ENCODE data around the gene TAS1R3. TPM values are rescaled to one million over a fixed set of nuclear protein-coding genes. Genes with fewer than 3 reads are reported as not detected.

TAS1R3 gene
- total RNA-seq, 1 donor: under 0.01 TPM

- no peak for DNase-seq (ENCODE audit: insufficient read length, low spot score, missing footprints)
- Histone ChIP-seq H3K4me2 (ENCODE audit: insufficient read depth, low read length) (no peak overlapping the region), H3K4me1 (ENCODE audit: insufficient read depth, low read length) (peaks cover 5% of the 10 kb centered on the region), H3K4me3 (ENCODE audit: insufficient read depth, low read length) (no peak overlapping the region), H3K79me2 (ENCODE audit: insufficient read depth, low read length) (peaks cover 46% of the 10 kb centered on the region), H3K9me3 (ENCODE audit: low read depth, low read length) (no peaks in the 10 kb centered on the region), H4K20me1 (ENCODE audit: insufficient read depth, low read length) (peaks cover 28% of the 10 kb centered on the region), H3K27ac (ENCODE audit: low read depth, low read length) (no peak overlapping the region), H3K36me3 (ENCODE audit: insufficient read depth, low read length) (peaks cover 50% of the 10 kb centered on the region), H2AFZ (ENCODE audit: low read length) (no peak overlapping the region), H3K27me3 (ENCODE audit: insufficient read depth, low read length) (no peaks in the 10 kb centered on the region)
- no peak for TF ChIP-seq CTCF (IDR thresholded peaks at IDR 0.05; ENCODE audit: extremely low read depth, low read depth, low read length)
Observed at GRCh38 chr1:1312450-1313314, 18.4 kb upstream of the TAS1R3 start.

- Histone ChIP-seq H4K20me1 (ENCODE audit: insufficient read depth, low read length) (peaks cover 30% of the 10 kb centered on the region), H3K4me2 (ENCODE audit: insufficient read depth, low read length) (no peak overlapping the region), H3K79me2 (ENCODE audit: insufficient read depth, low read length) (peaks cover 49% of the 10 kb centered on the region), H3K27ac (ENCODE audit: low read depth, low read length) (no peak overlapping the region), H3K9me3 (ENCODE audit: low read depth, low read length) (no peaks in the 10 kb centered on the region), H2AFZ (ENCODE audit: low read length) (no peak overlapping the region), H3K27me3 (ENCODE audit: insufficient read depth, low read length) (no peaks in the 10 kb centered on the region), H3K4me1 (ENCODE audit: insufficient read depth, low read length) (peaks cover 13% of the 10 kb centered on the region), H3K4me3 (ENCODE audit: insufficient read depth, low read length) (no peak overlapping the region), H3K36me3 (ENCODE audit: insufficient read depth, low read length) (peaks cover 52% of the 10 kb centered on the region)
- no peak for DNase-seq (ENCODE audit: insufficient read length, low spot score, missing footprints)
- TF ChIP-seq CTCF (IDR thresholded peaks at IDR 0.05; ENCODE audit: extremely low read depth, low read depth, low read length): no peak
Observed at GRCh38 chr1:1313500-1314236, 17.4 kb upstream of the TAS1R3 start.

GRCh38 chr1:1314237-1314586, 16.9 kb upstream of the TAS1R3 start:
- TF ChIP-seq CTCF (IDR thresholded peaks at IDR 0.05; ENCODE audit: extremely low read depth, low read depth, low read length): no peak
- peaks cover 31% of the 10 kb centered on the region for H4K20me1 ChIP-seq (ENCODE audit: insufficient read depth, low read length)
- H3K4me3 ChIP-seq (ENCODE audit: insufficient read depth, low read length): no peak overlapping the region
- peaks cover 13% of the 10 kb centered on the region for H3K4me1 ChIP-seq (ENCODE audit: insufficient read depth, low read length)
- H3K27ac ChIP-seq (ENCODE audit: low read depth, low read length): no peak overlapping the region
- peaks cover 49% of the 10 kb centered on the region for H3K79me2 ChIP-seq (ENCODE audit: insufficient read depth, low read length)
- peaks cover 54% of the 10 kb centered on the region for H3K36me3 ChIP-seq (ENCODE audit: insufficient read depth, low read length)
- no peak overlapping the region for H3K4me2 ChIP-seq (ENCODE audit: insufficient read depth, low read length)
- H2AFZ ChIP-seq (ENCODE audit: low read length): no peak overlapping the region
- no peaks in the 10 kb centered on the region for H3K9me3 ChIP-seq (ENCODE audit: low read depth, low read length)
- no peaks in the 10 kb centered on the region for H3K27me3 ChIP-seq (ENCODE audit: insufficient read depth, low read length)
- DNase-seq (ENCODE audit: insufficient read length, low spot score, missing footprints): no peak
